ENCODE data around the gene ANXA4.

DNA sequence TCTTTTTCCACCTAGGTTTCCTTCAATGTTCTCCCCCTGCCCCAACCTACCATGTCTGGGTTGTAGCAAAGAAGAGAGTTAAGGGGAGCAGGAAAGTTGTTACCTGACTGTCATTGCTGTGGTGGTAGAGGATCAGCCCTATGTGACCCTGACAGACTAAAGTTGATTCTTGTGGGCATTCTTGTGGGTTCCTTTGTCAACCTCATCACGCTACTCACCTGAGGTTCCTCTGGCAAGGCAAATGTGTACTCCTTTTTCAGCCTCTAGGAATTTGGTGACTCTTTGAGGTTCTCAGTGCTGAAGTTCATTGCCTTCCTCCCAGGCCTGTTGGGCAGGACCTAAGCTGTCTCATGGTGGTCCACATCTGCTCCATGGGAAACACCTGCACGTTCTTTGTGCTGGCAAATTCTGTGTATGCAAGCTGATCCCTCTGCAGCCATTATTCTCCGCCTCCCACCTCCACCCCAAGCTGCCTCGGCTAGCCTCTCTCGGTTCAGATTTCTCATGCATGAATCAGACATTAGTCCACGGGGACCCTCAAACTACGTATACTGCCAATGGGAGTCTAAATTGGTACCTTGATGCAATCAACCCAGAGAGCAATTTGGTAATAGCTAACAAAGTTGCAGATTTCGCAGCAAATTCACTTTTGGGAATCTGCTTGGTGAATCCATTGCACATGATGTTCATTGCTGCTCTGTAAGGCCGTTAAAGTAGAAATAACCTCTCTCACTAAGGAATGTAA, 86.0 kb downstream of the ANXA4 start:
- TF ChIP-seq PATZ1 (CRISPR knock-in tag; IDR thresholded peaks at IDR 0.05; ENCODE audit: borderline replicate concordance): no peak
- TF ChIP-seq ESRRG (CRISPR knock-in tag; IDR thresholded peaks at IDR 0.05): no peak
- TF ChIP-seq CSDC2 (CRISPR knock-in tag; IDR thresholded peaks at IDR 0.05): no peak
- no peak for TF ChIP-seq OSR1 (CRISPR knock-in tag; IDR thresholded peaks at IDR 0.05)
